IPS-18c (cell line): Measurements from ENCODE around the gene LY6G6F.
A peak's percentile ranks its signal among the peaks of the same experiment; 100 is the strongest.

ENCODE experiments used
- H3K4me3 ChIP-seq: 2 replicates; pipeline ENCODE4 v1.7.0; 2013; ENCODE audit warnings: low read depth, mild to moderate bottlenecking, low read length, moderate library complexity; ENCODE audit not compliant: insufficient read depth
- H3K9me3 ChIP-seq: one replicate; pipeline ENCODE4 v1.6.1; 2013; ENCODE audit warnings: mild to moderate bottlenecking, low read length, moderate library complexity; ENCODE audit not compliant: control insufficient read depth, insufficient read depth

Gene LY6G6F

GRCh38 chr6:31715022-31715958 is 8.6 kb downstream of the LY6G6F start, which contains the start of gene LY6G6D:
Gene LY6G6D, plus strand, starts transcription at chr6:31715348. Its CDS starts 8 bp downstream, at chr6:31715356.
- H3K9me3 ChIP-seq, result no peaks in the 10 kb centered on the region
- no peak within 1 kb of the TSS for H3K4me3 ChIP-seq

GRCh38 chr6:31717499-31718222 is 11.0 kb downstream of the LY6G6F start:
- Histone ChIP-seq H3K9me3 (no peaks in the 10 kb centered on the region), H3K4me3 (no peak overlapping the region)

- Histone ChIP-seq H3K4me3 (no peak overlapping the region), H3K9me3 (no peaks in the 10 kb centered on the region)
These were observed 11.6 kb downstream of the LY6G6F start for GRCh38 chr6:31718265-31718664.

- Histone ChIP-seq H3K4me3 (no peak overlapping the region), H3K9me3 (no peaks in the 10 kb centered on the region)
These were observed 12.3 kb downstream of the LY6G6F start for GRCh38 chr6:31719001-31719400.

- H3K4me3 ChIP-seq, result no peak overlapping the region
- H3K9me3 ChIP-seq, result no peaks in the 10 kb centered on the region
These were observed 13.6 kb downstream of the LY6G6F start for GRCh38 chr6:31720196-31720770.

DNA sequence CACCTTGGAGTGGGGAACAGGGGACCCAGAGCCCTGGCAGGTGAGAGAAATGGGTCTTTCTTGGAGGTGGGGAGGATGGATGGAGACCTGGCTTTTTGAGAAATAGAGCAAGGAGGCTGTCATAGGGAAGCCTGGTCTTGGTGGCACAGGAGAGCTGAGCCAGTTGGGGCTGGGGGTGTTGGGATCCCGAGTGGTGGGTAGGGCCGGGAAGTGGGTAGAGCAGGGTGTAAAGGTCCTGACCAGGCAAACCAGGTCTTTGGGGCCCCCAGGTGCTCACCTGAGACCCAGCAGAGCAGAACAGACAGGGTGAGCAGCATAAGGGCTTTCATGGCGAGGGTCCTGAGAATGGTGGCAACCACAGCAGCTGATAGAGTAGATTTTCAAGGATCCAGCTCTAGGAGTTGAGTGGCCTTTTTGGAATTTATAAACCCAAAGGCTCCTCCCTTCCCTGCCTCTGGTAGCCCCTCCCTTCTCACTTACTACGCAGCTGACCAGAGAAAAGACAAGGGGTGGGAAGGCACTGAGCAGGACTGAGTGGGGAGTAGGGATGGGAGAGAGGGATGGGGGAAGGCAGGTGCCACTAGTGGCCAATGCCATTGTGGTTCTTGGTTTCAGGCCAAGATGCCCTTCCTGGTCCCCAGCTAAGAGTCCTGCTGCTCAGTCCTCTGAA is 14.8 kb downstream of the LY6G6F start, which contains the start of gene LY6G6C:
Gene LY6G6C (minus strand): TSS at position 396 of the 670 bp plus-strand sequence. CDS start 67 bp downstream, at position 329.
- H3K4me3 ChIP-seq, result no peak within 1 kb of the TSS
- H3K9me3 ChIP-seq, result no peaks in the 10 kb centered on the region

- Histone ChIP-seq H3K9me3 (no peaks in the 10 kb centered on the region), H3K4me3 (no peak overlapping the region)
These were observed 15.5 kb downstream of the LY6G6F start for GRCh38 chr6:31722173-31722572.

DNA sequence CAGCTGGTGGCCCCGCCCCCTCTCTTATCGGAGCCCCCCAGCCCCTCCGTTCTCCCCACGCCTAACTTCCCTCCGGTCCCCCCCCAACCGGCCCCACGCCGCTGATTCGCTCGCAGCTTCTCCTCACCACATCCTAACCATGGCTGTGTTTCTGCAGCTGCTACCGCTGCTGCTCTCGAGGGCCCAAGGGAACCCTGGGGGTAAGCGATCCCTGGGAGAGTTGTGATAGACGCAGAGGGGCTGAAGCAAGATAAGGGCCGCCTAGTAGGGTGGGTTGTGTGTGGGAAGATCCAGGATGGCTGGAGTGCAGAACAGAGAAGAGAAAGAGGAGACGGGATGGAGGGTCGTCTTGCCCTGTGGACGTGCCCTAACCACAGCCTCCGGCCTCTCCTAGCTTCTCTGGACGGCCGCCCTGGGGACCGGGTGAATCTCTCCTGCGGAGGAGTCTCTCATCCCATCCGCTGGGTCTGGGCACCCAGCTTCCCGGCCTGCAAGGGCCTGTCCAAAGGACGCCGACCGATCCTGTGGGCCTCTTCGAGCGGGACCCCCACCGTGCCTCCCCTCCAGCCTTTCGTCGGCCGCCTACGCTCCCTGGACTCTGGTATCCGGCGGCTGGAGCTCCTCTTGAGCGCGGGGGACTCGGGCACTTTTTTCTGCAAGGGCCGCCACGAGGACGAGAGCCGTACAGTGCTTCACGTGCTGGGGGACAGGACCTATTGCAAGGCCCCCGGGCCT is 16.7 kb downstream of the LY6G6F start, which contains the start of gene MPIG6B:
Gene MPIG6B (plus strand): TSS at position 129 of the 735 bp plus-strand sequence. CDS start 11 bp downstream, at position 140.
- no peaks in the 10 kb centered on the region for H3K9me3 ChIP-seq
- no peak within 1 kb of the TSS for H3K4me3 ChIP-seq

- H3K9me3 ChIP-seq, result no peaks in the 10 kb centered on the region
- H3K4me3 ChIP-seq, result no peak overlapping the region
These were observed 17.5 kb downstream of the LY6G6F start for GRCh38 chr6:31723980-31724691.

DNA sequence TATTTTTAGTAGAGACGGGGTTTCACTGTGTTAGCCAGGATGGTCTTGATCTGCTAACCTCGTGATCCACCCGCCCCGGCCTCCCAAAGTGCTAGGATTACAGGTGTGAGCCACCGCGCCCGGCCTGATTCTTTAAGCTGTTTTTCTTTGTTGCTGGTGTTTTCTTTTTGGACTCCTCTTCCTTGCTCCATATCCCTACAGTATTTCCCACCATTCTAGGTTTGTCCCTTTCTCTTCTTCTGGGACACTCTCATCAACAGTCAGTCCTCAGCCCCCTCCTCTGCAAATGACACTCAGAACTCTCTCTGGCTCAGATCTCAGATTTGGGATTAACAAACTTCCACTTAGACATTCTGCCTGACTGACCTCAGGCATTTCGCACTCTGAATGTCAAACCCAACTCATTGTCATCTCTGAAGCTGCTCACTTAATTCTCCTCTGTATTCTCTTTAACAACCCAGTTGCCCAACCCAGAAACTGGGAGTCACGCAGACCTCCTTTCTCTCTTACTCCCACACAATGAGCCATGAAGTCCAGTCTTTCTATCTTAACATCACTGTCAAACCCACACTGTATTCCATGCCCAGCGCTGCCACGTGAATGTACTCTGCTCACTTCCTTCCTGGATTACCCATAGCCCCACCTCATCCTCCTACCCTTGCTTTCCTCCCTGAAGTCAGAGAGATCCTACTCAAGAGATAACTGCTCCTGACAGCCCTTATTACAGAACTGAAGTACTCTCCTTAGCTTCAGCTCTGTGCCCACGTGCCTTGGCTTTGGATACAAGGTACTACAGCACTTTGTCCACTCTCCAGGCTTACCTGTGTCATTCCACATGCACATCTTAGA is 19.1 kb downstream of the LY6G6F start:
- Histone ChIP-seq H3K4me3 (no peak overlapping the region), H3K9me3 (no peaks in the 10 kb centered on the region)

- Histone ChIP-seq H3K9me3 (no peaks in the 10 kb centered on the region), H3K4me3 (no peak overlapping the region)
These were observed 20.5 kb downstream of the LY6G6F start for GRCh38 chr6:31727034-31727716.

- Histone ChIP-seq H3K4me3 (0 out of 2 replicates have a peak overlapping the region, but pooled peaks have one; percentile 90), H3K9me3 (no peaks in the 10 kb centered on the region)
These were observed 21.3 kb downstream of the LY6G6F start for GRCh38 chr6:31727717-31728671.

GRCh38 chr6:31728767-31729514 is 22.3 kb downstream of the LY6G6F start, which contains the start of gene DDAH2:
Gene DDAH2, minus strand, starts transcription at chr6:31729299. Its CDS starts 138 bp downstream, at chr6:31729161.
- Histone ChIP-seq H3K9me3 (no peaks in the 10 kb centered on the region), H3K4me3 (peak within 1 kb of the TSS; percentile 90)
